Uterus (tissue), 2 donors: ENCODE measurements around the gene YWHAG.

Experiments used
- CTCF ChIP-seq, 4 experiments: fragments of 200-600 bp in 2 of 4; fragments of 450-650 bp in 2 of 4; sonication (generic) in 2 of 4; IDR thresholded peaks; one replicate each; pipeline ENCODE4 v1.5.1; 2016 to 2019; ENCODE audit warnings: antibody characterized with exemption in 4 of 4, mild to moderate bottlenecking in 2 of 4, moderate library complexity in 1 of 4
- POLR2A ChIP-seq, 2 donors: fragments of 450-650 bp; IDR thresholded peaks; one replicate each; pipeline ENCODE4 v1.6.1; 2016; ENCODE audit warnings: antibody characterized with exemption in 2 of 2, mild to moderate bottlenecking in 1 of 2, moderate library complexity in 1 of 2

DNA sequence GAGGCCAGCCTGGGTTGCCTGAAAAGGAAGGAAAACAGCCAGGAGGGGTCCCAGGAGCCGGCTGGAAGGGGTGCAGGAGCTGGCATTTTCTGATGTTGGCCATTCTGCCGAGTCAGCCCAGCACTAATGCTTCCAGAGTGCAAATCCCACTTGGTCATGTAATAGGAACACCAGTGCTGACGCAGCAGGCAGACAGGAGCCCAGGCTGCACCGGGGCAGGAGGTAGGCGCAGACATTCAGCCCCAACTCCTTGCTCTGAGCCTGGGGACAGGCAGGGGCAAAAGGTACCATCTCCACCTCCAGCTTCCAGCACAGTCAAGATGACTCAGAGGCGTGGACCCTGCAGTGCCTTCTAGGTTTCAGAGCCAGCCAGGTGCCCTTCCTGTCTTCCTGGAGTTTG, 10.2 kb upstream of the YWHAG start:
- TF ChIP-seq CTCF (IDR thresholded peaks at IDR 0.05) (no peak), POLR2A (IDR thresholded peaks at IDR 0.05) (no peak)
